ENCODE data around the gene MTUS2.

GRCh38 chr13:29489650-29490560 is 669.8 kb downstream of the MTUS2 start:
- TF ChIP-seq CTCF (conservative IDR thresholded peaks at IDR 0.05 in 1 of 2, IDR thresholded peaks at IDR 0.05 in 1 of 2; ENCODE audit: extremely low read depth in 1 of 2, insufficient read depth in 1 of 2, low read depth in 1 of 2, low read length in 2 of 2), result no peak
- TF ChIP-seq EZH2 (IDR thresholded peaks at IDR 0.05; ENCODE audit: borderline replicate concordance, low read length), result no peak

Measured in mammary epithelial cell (primary cell).